ENCODE data around the gene GSN. TPM values are rescaled to one million over a fixed set of nuclear protein-coding genes. Genes with fewer than 3 reads are reported as not detected.

The GSN gene
- 285 and 310 TPM in 2 replicates for total RNA-seq
- 268 and 299 TPM in 2 replicates for polyA plus RNA-seq

DNA sequence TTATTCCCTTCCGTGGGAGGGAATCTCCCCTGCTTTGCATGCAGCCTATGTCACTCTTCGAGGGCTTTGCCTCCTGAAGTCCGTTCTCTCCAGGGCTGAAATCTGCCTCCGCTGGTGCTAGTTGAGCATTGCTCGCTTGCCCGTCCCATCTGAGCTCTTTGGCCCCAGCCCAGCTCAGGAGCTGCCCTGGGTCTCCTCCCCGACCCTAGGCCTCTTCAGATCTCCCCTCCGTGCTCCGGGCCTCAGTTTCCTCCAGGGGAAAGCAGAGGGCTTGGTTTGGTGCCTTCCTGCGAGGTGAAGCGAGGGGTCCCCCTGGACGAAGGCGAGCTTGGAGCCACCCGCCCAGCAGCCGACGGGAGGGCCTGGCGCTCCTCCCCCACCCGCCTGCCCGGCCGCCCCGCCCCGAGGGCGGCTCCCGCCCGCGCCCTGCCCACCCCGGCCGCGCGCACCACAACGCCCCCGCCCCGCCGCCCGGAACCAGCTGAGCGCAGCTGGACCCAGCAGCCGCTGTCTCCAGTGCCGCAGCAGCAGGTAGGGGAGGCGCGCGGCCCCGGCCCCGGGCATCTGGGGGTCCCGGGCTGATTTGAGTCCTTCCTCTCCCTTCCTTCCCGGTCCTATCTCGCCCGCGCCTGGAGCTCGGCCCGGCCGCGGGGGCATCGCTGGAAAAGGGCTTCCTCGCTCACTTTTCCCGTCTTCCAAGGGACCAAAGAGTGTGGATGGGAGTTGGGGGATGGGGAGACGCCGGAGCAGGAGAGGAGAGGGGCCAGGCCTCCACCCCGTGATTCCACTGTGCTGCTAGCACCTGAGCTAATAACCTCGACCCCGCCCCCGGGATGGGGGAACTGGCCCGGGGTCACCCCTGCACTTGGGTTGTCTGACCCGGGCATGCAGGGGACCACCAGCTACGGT is at the start of gene GSN:
Gene GSN (plus strand): TSS at position 474 of the 909 bp plus-strand sequence. CDS start 33,810 bp downstream, outside the sequence.
- TF ChIP-seq, protein P1, sequence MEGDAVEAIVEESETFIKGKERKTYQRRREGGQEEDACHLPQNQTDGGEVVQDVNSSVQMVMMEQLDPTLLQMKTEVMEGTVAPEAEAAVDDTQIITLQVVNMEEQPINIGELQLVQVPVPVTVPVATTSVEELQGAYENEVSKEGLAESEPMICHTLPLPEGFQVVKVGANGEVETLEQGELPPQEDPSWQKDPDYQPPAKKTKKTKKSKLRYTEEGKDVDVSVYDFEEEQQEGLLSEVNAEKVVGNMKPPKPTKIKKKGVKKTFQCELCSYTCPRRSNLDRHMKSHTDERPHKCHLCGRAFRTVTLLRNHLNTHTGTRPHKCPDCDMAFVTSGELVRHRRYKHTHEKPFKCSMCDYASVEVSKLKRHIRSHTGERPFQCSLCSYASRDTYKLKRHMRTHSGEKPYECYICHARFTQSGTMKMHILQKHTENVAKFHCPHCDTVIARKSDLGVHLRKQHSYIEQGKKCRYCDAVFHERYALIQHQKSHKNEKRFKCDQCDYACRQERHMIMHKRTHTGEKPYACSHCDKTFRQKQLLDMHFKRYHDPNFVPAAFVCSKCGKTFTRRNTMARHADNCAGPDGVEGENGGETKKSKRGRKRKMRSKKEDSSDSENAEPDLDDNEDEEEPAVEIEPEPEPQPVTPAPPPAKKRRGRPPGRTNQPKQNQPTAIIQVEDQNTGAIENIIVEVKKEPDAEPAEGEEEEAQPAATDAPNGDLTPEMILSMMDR (IDR thresholded peaks at IDR 0.05; ENCODE audit: low read depth, low read length), result peak; percentile 17
- H3K36me3 ChIP-seq, result no peaks in the 10 kb centered on the region
- no peaks in the 10 kb centered on the region for H3K9me3 ChIP-seq (ENCODE audit: low read depth)
- DNase-seq (ENCODE audit: low read depth in 1 of 2, low spot score in 1 of 2), result peak; percentile 68 to 78
- no peak within 1 kb of the TSS for H3K27ac ChIP-seq
- H3K27me3 ChIP-seq, result no peaks in the 10 kb centered on the region
- H3K4me3 ChIP-seq, result peak within 1 kb of the TSS; percentile 71
- peaks cover 20% of the 10 kb centered on the region for H3K4me1 ChIP-seq (ENCODE audit: low read depth)

DNA sequence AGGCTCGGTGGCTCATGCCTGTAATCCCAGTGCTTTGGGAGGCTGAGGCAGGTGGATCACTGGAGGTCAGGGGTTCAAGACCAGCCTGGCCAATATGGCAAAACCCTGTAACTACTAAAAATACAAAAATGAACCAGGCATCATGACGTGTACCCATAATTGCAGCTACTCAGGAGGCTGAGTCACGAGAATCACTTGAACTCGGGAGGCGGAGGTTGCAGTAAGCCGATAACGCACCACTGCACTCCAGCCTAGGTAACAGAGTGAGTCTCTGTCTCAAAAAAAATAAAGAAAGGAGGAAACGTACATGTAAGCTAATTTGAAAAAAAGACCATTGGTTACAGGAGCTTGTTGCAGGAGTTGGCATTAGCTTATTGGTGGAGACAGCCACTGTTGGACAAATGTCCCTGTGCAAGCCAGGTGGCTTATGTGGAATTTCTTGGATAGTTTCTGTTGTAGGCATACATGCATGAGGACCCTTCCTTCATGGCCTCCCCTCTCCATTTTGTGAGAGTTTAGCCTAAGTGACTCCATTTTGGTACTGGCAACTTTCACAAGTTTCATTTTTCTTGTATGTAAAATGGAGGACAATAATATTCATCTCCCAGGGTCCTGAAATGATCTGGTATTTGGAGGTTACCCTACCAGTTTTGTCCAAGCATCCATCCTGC is 49.5 kb upstream of the GSN start:
- H3K4me3 ChIP-seq, result no peak overlapping the region
- TF ChIP-seq, protein P1 (IDR thresholded peaks at IDR 0.05; ENCODE audit: low read depth, low read length), result no peak
- no peak overlapping the region for H3K27ac ChIP-seq
- DNase-seq (ENCODE audit: low read depth in 1 of 2, low spot score in 1 of 2), result no peak
- H3K27me3 ChIP-seq, result no peaks in the 10 kb centered on the region
- no peaks in the 10 kb centered on the region for H3K36me3 ChIP-seq
- no peaks in the 10 kb centered on the region for H3K4me1 ChIP-seq (ENCODE audit: low read depth)
- no peaks in the 10 kb centered on the region for H3K9me3 ChIP-seq (ENCODE audit: low read depth)

GRCh38 chr9:121219530-121219929 is 48.4 kb upstream of the GSN start:
- H3K9me3 ChIP-seq (ENCODE audit: low read depth), result no peaks in the 10 kb centered on the region
- H3K36me3 ChIP-seq, result no peaks in the 10 kb centered on the region
- no peaks in the 10 kb centered on the region for H3K4me1 ChIP-seq (ENCODE audit: low read depth)
- no peak overlapping the region for H3K4me3 ChIP-seq
- TF ChIP-seq, protein P1 (IDR thresholded peaks at IDR 0.05; ENCODE audit: low read depth, low read length), result no peak
- no peak overlapping the region for H3K27ac ChIP-seq
- no peak for DNase-seq (ENCODE audit: low read depth in 1 of 2, low spot score in 1 of 2)
- H3K27me3 ChIP-seq, result no peaks in the 10 kb centered on the region

GRCh38 chr9:121220996-121221663 is 46.8 kb upstream of the GSN start:
- TF ChIP-seq, protein P1 (IDR thresholded peaks at IDR 0.05; ENCODE audit: low read depth, low read length), result no peak
- H3K4me1 ChIP-seq (ENCODE audit: low read depth), result no peaks in the 10 kb centered on the region
- no peaks in the 10 kb centered on the region for H3K36me3 ChIP-seq
- no peak for DNase-seq (ENCODE audit: low read depth in 1 of 2, low spot score in 1 of 2)
- no peak overlapping the region for H3K27ac ChIP-seq
- H3K27me3 ChIP-seq, result no peaks in the 10 kb centered on the region
- no peak overlapping the region for H3K4me3 ChIP-seq
- H3K9me3 ChIP-seq (ENCODE audit: low read depth), result no peaks in the 10 kb centered on the region

DNA sequence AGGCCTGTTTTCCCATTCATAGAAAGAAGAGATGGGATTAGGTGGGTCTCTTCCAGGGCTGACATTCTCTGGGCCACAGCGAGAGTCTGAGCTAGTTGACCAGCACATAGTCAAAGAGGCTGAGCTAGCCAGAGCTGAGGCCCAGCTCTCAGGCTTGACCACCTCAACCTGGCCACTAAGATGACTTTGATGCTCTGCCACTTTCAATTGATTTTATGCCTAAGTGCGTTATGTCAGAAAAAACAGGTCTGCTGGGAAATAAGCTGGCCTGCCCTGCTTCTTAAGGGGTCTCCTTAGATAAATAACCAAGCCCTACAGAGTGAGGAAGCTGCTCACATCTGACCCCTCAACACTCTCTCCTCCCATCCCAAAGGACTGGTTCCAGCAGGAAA is 46.3 kb upstream of the GSN start:
- no peak for DNase-seq (ENCODE audit: low read depth in 1 of 2, low spot score in 1 of 2)
- no peak overlapping the region for H3K27ac ChIP-seq
- H3K9me3 ChIP-seq (ENCODE audit: low read depth), result no peaks in the 10 kb centered on the region

More for the DNA sequence above, 46.3 kb upstream of the GSN start:
- Histone ChIP-seq H3K4me3 (no peak overlapping the region), H3K4me1 (ENCODE audit: low read depth) (no peaks in the 10 kb centered on the region), H3K27me3 (no peaks in the 10 kb centered on the region), H3K36me3 (no peaks in the 10 kb centered on the region)
- TF ChIP-seq, protein P1 (IDR thresholded peaks at IDR 0.05; ENCODE audit: low read depth, low read length), result no peak

All from cardiac muscle cell (in vitro differentiated cells and primary cell).